Right lung (tissue), 5 donors: ENCODE results near the gene MYH11. TPM values are rescaled to one million over a fixed set of nuclear protein-coding genes. Genes with fewer than 3 reads are reported as not detected.
"Not testable (repeated sequence)": the region's sequence is repeated elsewhere in the genome, so short reads cannot be mapped to it uniquely, and the experiment has no call there.

Experiments
- DNase-seq, 2 donors: peaks; one replicate each; pipeline ENCODE4 v3.0.0-alpha.2; 2013
- polyA plus RNA-seq, 5 donors: library from polyadenylated mRNA; unstranded; fragments of 120-200 nt; gene quantifications; one replicate each; pipeline versions ENCODE4 v1.2.1 to v1.2.3, GENCODE V29; 2013; ENCODE audit warnings: inconsistent platforms in 1 of 5, low replicate concordance in 1 of 5; ENCODE audit not compliant: insufficient read length in 5 of 5, insufficient read depth in 1 of 5

The MYH11 gene
- polyA plus RNA-seq, 5 donors: 53.0 to 320 (median 132) TPM

- no peak for DNase-seq
Measured at GRCh38 chr16:15723808-15724207, 133.0 kb downstream of the MYH11 start.

- DNase-seq: no peak
Measured at GRCh38 chr16:15721018-15721417, 135.8 kb downstream of the MYH11 start.

- no peak for DNase-seq
Measured at GRCh38 chr16:15716694-15717447, 140.0 kb downstream of the MYH11 start.

GRCh38 chr16:15715221-15715620 is 141.6 kb downstream of the MYH11 start:
- no peak for DNase-seq

GRCh38 chr16:15714393-15715172 is 142.2 kb downstream of the MYH11 start:
- DNase-seq: no peak

GRCh38 chr16:15708997-15709396 is 147.8 kb downstream of the MYH11 start:
- no peak for DNase-seq

GRCh38 chr16:15708096-15708495 is 148.7 kb downstream of the MYH11 start:
- DNase-seq: no peak

- no peak for DNase-seq
Measured at GRCh38 chr16:15707332-15707731, 149.5 kb downstream of the MYH11 start.

- no peak for DNase-seq
Measured at GRCh38 chr16:15705064-15705565, 151.7 kb downstream of the MYH11 start.

- DNase-seq: peak; percentile 20 to 53
Measured at GRCh38 chr16:15704545-15704987, 152.3 kb downstream of the MYH11 start.

GRCh38 chr16:15703029-15703736 is 153.6 kb downstream of the MYH11 start:
- DNase-seq: no peak

GRCh38 chr16:15701975-15702970 is 154.6 kb downstream of the MYH11 start:
- DNase-seq: no peak

GRCh38 chr16:15701367-15701766 is 155.5 kb downstream of the MYH11 start:
- DNase-seq: no peak

- no peak for DNase-seq
Measured at GRCh38 chr16:15699819-15700218, 157.0 kb downstream of the MYH11 start.

GRCh38 chr16:15694499-15694898 is 162.3 kb downstream of the MYH11 start:
- DNase-seq: no peak

GRCh38 chr16:15692508-15692907 is 164.3 kb downstream of the MYH11 start:
- DNase-seq: not testable (repeated sequence)

GRCh38 chr16:15691046-15691445 is 165.8 kb downstream of the MYH11 start:
- DNase-seq: no peak

GRCh38 chr16:15690296-15690695 is 166.5 kb downstream of the MYH11 start:
- no peak for DNase-seq

- no peak for DNase-seq
Measured at GRCh38 chr16:15689290-15689689, 167.5 kb downstream of the MYH11 start.

- no peak for DNase-seq
Measured at GRCh38 chr16:15686287-15686686, 170.5 kb downstream of the MYH11 start.

GRCh38 chr16:15682105-15682570 is 174.7 kb downstream of the MYH11 start:
- no peak for DNase-seq
